HG02970 (cell line): ENCODE data around the gene TGFBRAP1.
A peak's percentile ranks its signal among the peaks of the same experiment; 100 is the strongest.
"Not testable (repeated sequence)": the region's sequence is repeated elsewhere in the genome, so short reads cannot be mapped to it uniquely, and the experiment has no call there.

ENCODE experiments used
- ATAC-seq: cut with Tn5 transposase; IDR thresholded peaks from one replicate; pipeline ENCODE4 v1.9.1; 2021; ENCODE audit warnings: mild to moderate bottlenecking, moderate library complexity, moderate number of reproducible peaks; ENCODE audit not compliant: unreplicated experiment, low FRiP score

The TGFBRAP1 gene

DNA sequence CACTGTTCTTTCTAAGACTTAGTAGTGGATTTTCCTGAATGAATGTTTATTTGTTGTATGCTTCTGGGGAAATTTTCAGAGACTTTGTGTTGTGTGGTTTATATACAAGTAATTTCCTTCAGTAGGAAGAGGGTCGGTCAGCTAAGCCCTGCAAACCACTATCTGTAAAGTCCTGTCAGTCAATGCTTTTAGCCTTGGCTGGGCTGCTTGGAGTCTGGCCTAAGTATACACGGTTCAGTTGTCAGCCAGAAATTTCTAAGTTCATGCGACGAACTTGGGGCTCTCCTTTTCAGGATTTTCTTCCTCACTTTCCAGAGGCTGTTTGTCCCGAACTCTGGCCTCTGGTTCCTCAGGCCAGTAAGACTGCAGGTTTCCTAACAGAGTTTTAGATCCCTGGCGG lies 29.1 kb upstream of the TGFBRAP1 start:
- no peak for ATAC-seq

DNA sequence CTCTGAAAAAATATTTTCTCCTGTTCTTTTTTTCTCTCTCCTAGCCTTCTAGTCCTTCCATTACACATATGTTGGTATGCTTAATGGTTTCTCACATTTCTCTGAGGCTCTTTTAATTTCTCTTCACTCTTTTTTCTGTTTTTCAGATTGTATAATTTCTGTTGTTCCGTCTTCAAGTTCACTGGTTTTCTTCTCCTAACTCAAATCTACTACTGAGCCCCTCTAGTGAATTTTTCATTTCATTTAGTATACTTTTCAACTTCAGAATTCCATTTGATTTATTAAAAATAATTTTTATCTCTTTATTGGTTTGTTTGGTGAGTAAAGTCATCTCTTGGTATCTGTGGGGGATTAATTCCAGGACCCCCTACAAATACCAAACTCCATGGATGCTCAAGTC lies 27.6 kb upstream of the TGFBRAP1 start:
- ATAC-seq, result no peak

DNA sequence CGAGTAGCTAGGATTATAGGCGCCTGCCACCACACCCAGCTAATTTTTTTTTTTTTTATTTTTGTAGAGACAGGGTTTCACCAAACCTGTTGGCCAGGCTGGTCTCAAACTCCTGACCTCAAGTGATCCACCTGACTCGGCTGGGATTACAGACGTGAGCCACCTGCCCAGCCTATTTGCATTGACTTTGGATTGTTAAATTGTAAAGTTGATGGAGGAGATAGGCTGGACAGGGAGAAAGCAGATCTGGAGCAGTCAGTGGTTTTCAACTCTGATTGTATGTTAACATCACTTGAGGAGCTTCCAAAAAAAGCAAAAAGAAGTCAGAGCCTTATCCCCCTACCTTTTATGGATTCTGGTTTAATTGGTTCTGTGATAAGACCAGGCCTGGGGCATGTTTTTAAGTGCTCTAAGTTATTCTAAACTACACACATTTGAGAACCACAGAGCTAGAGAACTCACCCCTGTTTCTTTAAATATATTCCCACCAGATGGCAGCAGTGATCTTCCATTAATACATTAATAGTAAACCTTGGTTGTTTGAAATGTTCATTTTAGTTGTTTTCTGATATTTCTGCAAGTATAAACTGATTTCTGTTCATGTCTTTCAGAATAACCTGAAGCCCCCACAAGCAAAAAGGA lies 15.3 kb upstream of the TGFBRAP1 start:
- no peak for ATAC-seq

DNA sequence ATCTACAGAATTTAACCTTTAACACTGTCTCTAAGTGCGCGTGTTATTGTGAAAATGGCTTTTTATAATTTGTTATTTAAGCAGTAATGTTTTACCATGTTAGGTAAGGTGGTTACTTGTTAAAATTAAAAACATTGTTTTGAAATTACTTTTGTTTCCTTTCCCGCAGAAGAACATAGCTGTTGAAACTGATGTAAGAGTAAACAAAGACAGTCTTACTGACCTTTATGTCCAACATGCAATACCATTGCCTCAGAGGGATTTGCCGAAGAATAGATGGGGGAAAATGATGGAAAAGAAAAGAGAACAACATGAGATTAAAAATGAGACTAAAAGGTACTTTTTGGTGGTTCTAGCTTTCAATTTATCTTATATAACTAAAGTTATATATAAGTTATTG lies 9.9 kb upstream of the TGFBRAP1 start:
- ATAC-seq, result no peak

DNA sequence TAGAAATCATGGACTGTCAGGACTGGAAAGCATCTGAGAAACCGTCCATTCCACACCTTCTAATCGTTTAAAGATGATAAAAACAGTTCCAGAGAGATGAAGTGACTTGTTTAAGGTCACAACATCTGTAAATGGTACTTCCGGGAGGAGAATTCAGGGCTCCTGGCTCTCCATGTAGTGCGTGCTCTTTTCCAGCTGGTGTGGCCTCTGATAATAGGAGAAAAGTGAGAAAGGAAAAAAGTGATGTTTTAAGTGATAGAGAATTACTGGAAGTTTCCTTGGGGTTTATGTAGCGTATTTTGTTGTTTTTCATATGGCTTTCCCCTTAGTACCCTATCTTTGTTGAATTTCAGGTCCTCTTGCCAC lies 8.5 kb upstream of the TGFBRAP1 start:
- no peak for ATAC-seq

DNA sequence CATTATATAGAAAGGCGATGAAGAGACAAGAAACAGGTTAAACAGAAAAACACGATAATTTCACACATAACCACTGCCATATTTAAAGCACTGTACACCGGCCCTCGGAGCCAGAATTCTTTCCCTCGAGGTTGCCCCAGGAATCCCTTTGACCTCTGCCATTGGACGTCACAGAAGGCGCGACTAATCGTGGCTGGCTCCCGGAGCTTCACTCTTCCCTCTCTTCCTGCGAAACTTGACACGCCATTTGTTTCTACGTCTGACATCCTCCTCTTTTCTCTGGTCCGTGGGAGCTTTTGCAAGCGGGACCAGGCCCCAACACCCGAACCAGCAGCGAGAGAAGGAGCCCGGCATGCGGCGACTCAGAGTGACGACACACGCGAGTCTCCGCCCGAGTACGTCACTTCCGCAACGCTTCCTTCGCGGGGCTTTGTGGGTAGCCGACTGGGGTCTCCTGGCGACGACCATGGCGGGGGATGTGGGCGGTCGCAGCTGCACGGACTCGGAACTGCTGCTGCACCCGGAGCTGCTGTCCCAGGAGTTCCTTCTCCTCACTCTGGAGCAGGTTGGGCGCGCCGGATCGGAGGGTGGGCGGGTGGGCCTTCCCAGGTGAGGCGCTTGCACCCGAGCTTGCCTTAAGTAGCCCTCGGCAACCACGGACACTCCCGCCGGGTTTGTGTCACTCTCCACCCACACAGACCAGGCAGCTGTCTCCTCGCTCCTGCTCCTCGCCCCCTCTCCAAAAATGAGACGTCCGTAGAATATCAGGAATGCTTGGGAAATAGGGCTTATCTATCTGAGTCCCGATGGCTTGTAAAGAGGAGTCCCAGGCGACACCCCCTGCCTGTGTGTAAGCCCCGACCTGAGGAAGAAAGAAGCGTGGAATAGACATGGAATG lies 7.8 kb upstream of the TGFBRAP1 start, which contains the start of gene C2orf49:
Gene C2orf49, plus strand, starts transcription at position 419 of the 898 bp plus-strand sequence. Its CDS starts 48 bp downstream, at position 467.
- ATAC-seq, result peak; percentile 91

DNA sequence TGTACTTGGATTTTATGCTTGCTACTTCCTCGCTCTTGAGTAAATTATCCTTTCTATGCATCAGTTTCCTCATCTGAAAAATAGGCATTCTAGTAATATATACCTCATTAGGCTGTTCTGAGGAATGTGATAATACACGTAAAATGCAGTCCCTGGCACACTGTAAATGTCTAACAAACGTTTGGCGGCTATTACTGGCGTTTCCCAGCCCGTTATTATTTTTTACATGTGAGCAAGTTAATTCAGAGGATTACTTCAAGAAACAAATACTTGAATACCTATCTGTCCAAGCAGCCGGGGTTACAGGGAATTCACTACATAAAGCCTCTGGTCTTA lies 7.2 kb upstream of the TGFBRAP1 start:
- ATAC-seq, result no peak

DNA sequence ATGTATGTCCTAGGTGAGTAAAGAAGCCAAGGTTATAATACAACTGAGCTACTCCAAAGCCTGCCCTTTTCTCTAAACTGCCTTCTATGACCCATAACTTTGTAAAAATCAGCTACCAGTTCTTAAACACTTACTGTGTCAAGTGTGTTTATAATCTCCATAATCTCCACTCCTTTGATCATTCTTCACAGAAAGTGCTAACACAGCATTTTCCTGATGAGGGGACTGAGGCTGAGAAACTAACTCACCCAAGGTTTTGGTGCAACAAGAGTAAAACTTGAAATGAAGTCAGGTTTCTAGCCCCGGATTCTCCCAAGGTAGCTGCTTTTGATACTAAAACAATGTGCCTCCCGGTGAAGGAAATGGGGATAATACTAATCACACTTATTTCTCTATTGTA lies 5.9 kb upstream of the TGFBRAP1 start:
- ATAC-seq, result no peak

DNA sequence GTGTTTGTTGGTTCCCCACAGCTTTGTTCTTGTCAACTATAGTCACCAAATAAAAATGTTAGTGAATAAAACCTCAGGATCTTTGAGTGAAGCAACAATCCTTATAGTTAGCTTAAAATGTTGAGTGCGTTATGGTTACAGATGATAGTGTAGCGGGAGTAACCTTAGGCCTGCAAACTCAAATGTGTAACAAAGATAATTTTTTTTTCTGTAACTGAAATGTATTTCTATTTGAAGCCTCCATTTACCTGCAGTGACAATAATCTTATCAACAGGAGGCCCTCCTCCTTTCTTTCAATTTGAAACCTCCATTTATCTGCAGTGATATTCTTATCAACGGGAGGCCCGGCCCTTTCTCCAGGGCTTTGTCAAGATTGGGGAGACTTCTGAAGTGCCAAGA lies 4.7 kb upstream of the TGFBRAP1 start:
- ATAC-seq, result no peak

DNA sequence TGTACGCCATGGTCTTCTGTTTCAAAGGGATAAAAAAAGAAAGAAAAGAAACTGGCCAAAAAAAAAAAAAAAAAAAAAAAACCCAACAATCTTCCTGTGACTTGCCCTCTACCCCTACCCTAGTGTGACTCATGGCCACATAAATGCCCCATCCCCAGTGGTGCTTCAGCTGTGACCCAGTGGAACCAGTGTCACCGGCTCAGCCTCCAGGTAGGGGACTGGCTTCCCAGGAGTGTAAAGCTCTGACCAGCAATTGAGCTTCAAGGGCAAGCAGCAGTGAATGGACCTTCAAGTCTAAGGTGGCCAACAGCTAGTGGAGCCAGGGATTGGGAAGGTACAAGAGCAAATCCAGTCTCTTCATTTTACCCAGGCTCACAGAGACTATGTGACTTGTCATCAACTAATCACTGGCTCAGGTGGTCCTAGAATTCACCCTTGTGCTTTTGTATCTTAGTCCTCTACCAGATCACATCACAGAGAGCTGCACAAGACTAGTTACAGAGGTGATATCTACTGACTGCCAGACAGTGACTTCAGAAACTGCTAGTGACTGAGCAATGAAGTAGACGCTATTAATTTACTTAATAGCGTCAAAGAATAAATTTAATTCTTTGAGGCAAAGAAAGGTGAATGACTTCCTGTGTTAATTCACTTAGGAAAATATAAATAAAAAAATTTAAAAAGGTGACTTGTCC lies 1.3 kb upstream of the TGFBRAP1 start:
- no peak for ATAC-seq

DNA sequence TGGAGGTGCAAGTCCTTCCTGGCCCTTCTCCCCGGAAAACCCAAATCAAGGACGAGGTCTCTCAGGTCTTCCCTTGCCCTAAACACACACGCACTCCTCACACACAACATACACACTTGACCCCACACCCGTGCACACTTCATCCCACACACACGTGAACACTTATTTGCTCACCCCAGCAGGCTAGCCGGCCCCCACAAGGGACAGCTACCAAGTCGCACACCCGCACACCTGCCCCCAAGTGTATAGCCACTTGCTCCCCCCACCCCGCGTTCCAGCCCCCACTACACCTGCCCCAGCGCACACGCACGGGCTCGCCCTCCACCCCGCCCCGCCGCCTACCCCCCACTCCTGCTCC lies 359 bp downstream of the TGFBRAP1 start:
- ATAC-seq, result peak; percentile 6

DNA sequence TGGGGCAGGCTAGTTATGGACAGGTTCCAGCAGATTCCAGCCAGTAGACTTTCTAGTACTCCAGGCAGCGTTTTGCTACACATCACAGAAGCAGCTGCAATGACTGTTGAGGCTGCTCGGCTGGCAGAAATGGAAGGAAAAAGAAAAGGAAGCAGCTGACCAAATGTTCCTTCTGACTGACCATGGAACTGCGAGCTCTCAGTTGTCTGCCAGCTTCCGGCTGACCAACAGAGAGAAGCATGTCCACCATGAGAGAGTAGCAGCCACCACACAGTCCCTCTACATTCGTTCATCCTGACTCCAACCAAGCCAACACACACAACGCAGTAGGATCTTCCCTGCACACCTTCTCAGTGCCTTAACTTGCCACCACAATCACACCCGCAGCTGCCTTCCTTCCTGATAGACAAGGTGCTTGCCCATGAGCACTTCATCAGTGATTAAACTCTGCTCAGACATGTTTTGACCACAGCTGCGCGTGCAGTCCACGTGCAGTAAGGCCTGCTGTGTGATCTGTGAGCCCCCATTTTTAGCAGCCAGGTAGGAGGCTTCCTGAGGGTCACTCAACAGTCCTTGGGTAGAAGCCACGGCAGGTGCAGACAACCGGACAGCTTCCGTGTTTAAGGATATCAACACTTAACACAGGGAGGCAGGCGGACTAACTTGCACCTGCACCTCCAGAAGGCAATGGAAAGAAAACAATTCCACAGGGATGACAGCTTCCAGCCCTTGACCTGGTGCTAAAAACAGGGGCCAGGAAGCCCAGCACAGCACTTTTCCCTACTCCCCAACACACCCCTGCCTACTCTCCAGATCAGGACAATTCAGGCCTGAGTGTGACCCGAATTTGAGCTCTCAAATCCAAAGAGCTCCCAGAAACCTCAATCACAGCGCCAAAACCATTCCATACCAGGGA lies 996 bp downstream of the TGFBRAP1 start:
- no peak for ATAC-seq

DNA sequence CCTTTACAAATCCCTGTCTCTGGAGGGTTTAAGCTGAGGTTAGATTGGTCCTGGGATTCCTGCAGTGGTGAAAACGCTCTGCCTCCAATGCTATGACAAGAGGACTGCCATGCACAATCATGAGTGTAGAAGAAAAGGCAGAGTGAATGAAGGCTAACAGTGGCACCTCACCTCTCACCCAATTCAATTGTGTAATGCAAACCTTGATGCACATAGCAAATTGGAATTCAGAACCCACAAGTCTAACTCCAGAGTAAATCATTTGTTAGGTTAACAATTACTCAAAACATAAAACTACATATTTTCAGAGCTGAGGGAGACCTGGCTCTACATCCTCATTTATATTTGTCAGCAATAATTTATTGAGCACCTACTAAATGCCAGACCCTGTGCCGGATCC lies 1.8 kb downstream of the TGFBRAP1 start:
- no peak for ATAC-seq

DNA sequence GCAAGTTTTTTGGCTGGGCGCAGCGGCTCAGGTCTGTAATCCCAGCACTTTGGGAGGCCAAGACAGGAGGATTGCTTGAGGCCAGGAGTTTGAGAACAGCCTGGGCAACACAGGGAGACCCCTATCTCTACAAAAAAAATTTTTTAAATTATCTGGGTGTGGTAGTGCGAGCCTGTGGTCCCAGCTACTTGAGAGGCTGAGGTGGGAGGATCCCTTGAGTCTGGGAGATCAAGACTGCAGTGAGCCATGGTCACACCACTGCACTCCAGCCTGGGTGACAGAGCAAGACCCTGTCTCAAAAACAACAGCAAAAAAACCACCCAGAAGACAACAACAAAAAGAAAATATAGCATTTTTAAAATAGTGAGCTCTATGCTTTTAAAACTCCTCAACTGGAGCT lies 2.3 kb downstream of the TGFBRAP1 start:
- not testable (repeated sequence) for ATAC-seq

DNA sequence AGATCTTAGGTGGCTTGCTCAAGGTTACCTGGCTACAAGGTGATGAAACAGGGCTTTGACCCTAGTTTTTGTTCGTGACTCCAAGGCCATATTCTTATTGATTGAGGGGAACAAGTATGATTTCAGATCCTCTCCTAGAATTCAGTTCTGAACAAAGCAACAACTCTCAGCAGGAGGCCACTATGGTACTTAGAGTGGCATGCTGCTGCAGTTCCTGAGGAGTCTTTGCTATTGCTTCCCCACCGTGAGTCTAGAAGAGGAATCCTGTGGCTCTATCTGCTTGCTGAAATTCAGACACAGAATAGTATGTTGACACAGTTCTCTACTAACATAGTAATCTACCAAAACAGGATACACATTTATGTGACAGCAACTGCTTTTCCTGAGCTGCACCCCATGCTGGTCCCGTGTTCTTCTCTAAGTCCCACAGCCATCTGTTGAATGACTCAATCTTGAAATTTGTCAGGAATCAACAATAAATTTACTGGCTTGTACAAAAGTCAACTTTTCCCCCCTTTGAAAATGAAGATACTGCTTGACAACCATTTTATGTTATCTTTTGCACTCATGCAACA lies 4.1 kb downstream of the TGFBRAP1 start:
- ATAC-seq, result no peak

DNA sequence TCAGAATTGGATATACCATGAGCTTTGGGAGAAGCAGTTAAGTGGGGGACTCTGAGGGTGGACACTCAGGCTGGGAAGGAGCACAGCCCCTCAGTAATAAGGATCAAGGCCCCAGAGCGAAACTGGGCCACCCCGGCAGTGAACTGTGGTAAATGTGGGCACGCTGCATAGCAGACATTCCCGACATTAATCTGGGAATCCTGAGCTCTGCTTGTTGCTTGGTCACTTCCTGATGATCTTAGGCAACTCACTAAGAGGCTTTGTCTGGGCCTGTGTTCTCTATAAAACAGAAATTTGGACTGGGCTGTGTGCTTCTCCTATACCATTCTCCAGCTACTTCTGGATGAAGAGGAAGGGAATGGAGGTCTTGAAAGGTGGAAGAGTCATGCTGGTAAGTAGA lies 4.8 kb downstream of the TGFBRAP1 start:
- ATAC-seq, result no peak

DNA sequence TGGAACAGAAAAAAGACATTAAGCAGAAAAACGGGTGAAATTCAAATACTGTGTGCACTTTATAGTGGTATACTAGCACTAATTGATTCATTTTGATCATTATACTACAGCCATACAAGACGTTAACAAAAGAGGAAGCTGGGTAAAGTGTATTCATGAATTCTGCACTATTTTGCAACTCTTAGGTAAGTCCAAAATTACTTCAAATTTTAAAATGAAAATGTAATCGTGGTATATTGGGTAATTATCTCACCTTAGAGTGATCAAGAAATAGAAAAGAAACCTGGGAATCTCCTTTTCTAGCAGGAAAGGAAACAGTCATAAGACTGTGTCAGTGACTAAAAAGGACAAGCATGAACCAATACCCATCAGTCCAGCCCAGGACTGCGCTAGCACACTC lies 5.4 kb downstream of the TGFBRAP1 start:
- ATAC-seq, result no peak

DNA sequence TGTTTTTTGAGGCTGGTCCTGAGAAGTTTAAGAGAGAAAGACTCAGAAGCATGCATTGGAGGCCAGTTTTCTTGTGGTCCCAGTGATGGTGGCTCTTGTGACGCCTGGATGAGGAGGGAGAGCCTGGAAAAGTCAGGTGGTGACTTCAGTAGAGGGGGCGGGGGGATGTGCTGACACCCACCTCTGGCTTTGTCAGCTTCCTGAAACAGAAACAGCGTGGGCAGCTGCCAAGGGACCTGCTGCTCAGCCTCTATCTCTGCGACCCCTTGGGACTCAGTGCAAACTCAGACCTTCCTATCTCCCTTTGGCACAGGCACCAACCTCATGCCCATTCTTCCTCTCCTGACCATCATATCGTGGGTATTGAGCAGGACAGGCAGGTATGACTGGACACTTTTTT lies 6.4 kb downstream of the TGFBRAP1 start:
- ATAC-seq, result no peak

DNA sequence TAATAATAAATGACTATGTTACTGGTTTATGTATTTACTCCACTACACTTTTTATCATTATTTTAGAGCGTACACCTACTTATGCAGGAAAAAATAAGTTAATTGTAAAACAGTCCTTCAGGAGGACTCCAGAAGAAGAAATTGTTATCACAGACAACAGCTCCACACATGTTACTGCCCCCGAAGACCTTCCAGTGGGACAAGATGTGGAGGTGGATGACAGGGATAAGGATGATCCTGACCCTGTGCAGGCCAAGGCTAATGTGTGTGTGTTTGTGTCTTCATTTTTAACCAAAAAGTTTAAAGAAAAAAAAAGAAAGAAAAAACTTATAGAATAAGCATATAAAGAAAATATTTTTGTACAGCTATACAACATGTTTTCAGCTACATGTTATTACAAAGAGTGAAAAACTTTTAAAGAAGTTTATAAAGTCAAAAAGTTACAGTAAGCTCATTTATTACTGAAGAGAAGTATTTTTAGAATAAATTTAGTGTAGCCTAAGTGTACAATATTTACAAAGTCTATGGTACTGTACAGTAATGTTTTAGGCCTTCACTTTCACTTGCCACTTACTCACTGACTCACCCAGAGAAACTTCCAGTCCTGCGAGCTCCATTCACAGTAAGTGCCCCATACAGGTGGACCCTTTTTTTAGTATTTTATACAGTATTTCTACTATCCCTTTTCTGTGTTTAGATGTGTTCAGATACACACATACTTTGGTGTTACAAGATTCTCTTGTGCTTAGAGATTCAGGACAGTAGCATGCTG lies 7.5 kb downstream of the TGFBRAP1 start:
- no peak for ATAC-seq
